ENCODE data around the gene DHRSX.
"Not testable (repeated sequence)": the region's sequence is repeated elsewhere in the genome, so short reads cannot be mapped to it uniquely, and the experiment has no call there.

The DHRSX gene

GRCh38 chrX:2511326-2511725 is 10.6 kb upstream of the DHRSX start:
- DNase-seq (ENCODE audit: low read depth), result no peak
- no peak overlapping the region for H3K4me3 ChIP-seq (ENCODE audit: low read depth, low read length)
- no peak for TF ChIP-seq CTCF (IDR thresholded peaks at IDR 0.05; ENCODE audit: insufficient read depth, low read depth, low read length, missing control alignments)

- TF ChIP-seq CTCF (IDR thresholded peaks at IDR 0.05; ENCODE audit: insufficient read depth, low read depth, low read length, missing control alignments), result no peak
- no peak overlapping the region for H3K4me3 ChIP-seq (ENCODE audit: low read depth, low read length)
- no peak for DNase-seq (ENCODE audit: low read depth)
Measured at GRCh38 chrX:2508648-2509335, 8.0 kb upstream of the DHRSX start.

- no peak overlapping the region for H3K4me3 ChIP-seq (ENCODE audit: low read depth, low read length)
- TF ChIP-seq CTCF (IDR thresholded peaks at IDR 0.05; ENCODE audit: insufficient read depth, low read depth, low read length, missing control alignments), result no peak
- no peak for DNase-seq (ENCODE audit: low read depth)
Measured at GRCh38 chrX:2507904-2508627, 7.3 kb upstream of the DHRSX start.

GRCh38 chrX:2507196-2507595 is 6.4 kb upstream of the DHRSX start:
- TF ChIP-seq CTCF (IDR thresholded peaks at IDR 0.05; ENCODE audit: insufficient read depth, low read depth, low read length, missing control alignments), result no peak
- no peak overlapping the region for H3K4me3 ChIP-seq (ENCODE audit: low read depth, low read length)
- no peak for DNase-seq (ENCODE audit: low read depth)

- DNase-seq (ENCODE audit: low read depth); H3K4me3 ChIP-seq (ENCODE audit: low read depth, low read length): not testable (repeated sequence)
Measured at GRCh38 chrX:2505341-2505740, 4.6 kb upstream of the DHRSX start.

- no peak for DNase-seq (ENCODE audit: low read depth)
- TF ChIP-seq CTCF (IDR thresholded peaks at IDR 0.05; ENCODE audit: insufficient read depth, low read depth, low read length, missing control alignments), result no peak
- no peak overlapping the region for H3K4me3 ChIP-seq (ENCODE audit: low read depth, low read length)
Measured at GRCh38 chrX:2504706-2505332, 4.0 kb upstream of the DHRSX start.

Measured in GM12865 (cell line).